GM12878 (cell line): ENCODE data around the gene ATP2A1. TPM values are rescaled to one million over a fixed set of nuclear protein-coding genes. Genes with fewer than 3 reads are reported as not detected.

Experiments used
- ATAC-seq: fragments of 200-7000 bp; cut with Tn5 transposase; 3 replicates; pipeline ENCODE4 v1.9.1; 2020; ENCODE audit warnings: mild to moderate bottlenecking, moderate library complexity
- BruUV-seq: library from RNA; stranded (reverse); fragments of 400-500 nt; replicated peaks from 2 replicates; lab custom pipeline; 2021; lab: Mats Ljungman, UMichigan
- CTCF ChIA-PET: fragments of 300-600 bp; sonication (Branson Sonifier 250); formaldehyde crosslinking; extraction: SDS; loops from one replicate; lab custom pipeline; 2021; ENCODE audit warnings: inconsistent platforms; lab: Yijun Ruan, JAX
- POLR2A ChIA-PET: fragments of 350-600 bp; formaldehyde crosslinking; extraction: SDS; loops from one replicate; lab custom pipeline; 2021; ENCODE audit warnings: inconsistent platforms; lab: Charles Lee
- RAD21 ChIA-PET: fragments of 300-600 bp; sonication (Branson Sonifier 250); formaldehyde crosslinking; loops from one replicate; lab custom pipeline; 2023; ENCODE audit warnings: antibody characterized with exemption; ENCODE audit not compliant: unreplicated experiment; lab: Charles Lee
- SMC1A ChIA-PET: fragments of 300-600 bp; sonication (Branson Sonifier 250); formaldehyde crosslinking; loops from one replicate; lab custom pipeline; 2023; ENCODE audit not compliant: unreplicated experiment, uncharacterized antibody; lab: Charles Lee
- DNase-seq: peaks from one replicate; pipeline ENCODE4 v3.0.0-alpha.2; 2011; ENCODE audit warnings: low read depth, low spot score
- FAIRE-seq: peaks from 3 replicates; lab custom pipeline; 2011; peaks lifted over from hg19 to GRCh38; lab: Jason Lieb, UNC
- H2AFZ ChIP-seq: 2 replicates; pipeline ENCODE4 v1.6.0; 2011; ENCODE audit warnings: low read depth, low read length, control low read depth; ENCODE audit not compliant: control insufficient read depth
- H3K27ac ChIP-seq: 2 replicates; pipeline ENCODE4 v1.5.1; 2011; ENCODE audit warnings: control low read depth; ENCODE audit not compliant: control insufficient read depth, insufficient read depth
- H3K27me3 ChIP-seq, 2 experiments: replicated peaks in 1 of 2; 2 replicates each; pipeline versions ENCODE4 v1.6.0 to v1.6.1; 2011; ENCODE audit warnings: low read length in 1 of 2; ENCODE audit not compliant: control insufficient read depth in 2 of 2, insufficient read depth in 2 of 2
- H3K36me3 ChIP-seq, 2 experiments: 2 replicates each; pipeline ENCODE4 v1.5.1; 2011; ENCODE audit warnings: low read length in 1 of 2; ENCODE audit not compliant: control insufficient read depth in 2 of 2, insufficient read depth in 2 of 2
- H3K4me1 ChIP-seq: 2 replicates; pipeline ENCODE4 v1.6.1; 2011; ENCODE audit warnings: mild to moderate bottlenecking, low read length, moderate library complexity, mixed read lengths; ENCODE audit not compliant: control insufficient read depth, insufficient read depth
- H3K4me2 ChIP-seq: 2 replicates; pipeline ENCODE4 v1.6.0; 2011; ENCODE audit warnings: control low read depth; ENCODE audit not compliant: control insufficient read depth, insufficient read depth
- H3K4me3 ChIP-seq: fragments of 200-600 bp; sonication (generic); 2 replicates; pipeline ENCODE4 v1.5.1; 2016
- H3K79me2 ChIP-seq: 2 replicates; pipeline ENCODE4 v1.6.0; 2011; ENCODE audit warnings: low read length; ENCODE audit not compliant: control insufficient read depth, insufficient read depth
- H3K9ac ChIP-seq: 2 replicates; pipeline ENCODE4 v1.8.0; 2011; ENCODE audit warnings: low read length, control low read depth, mixed read lengths; ENCODE audit not compliant: control insufficient read depth, insufficient read depth
- H3K9me3 ChIP-seq: replicated peaks from 3 replicates; pipeline ENCODE4 v1.5.1; 2011; ENCODE audit warnings: mild to moderate bottlenecking, low read length; ENCODE audit not compliant: control insufficient read depth, insufficient read depth
- H4K20me1 ChIP-seq: 2 replicates; pipeline ENCODE4 v1.6.0; 2011; ENCODE audit not compliant: control insufficient read depth, insufficient read depth
- CEBPZ ChIP-seq: fragments of 150-350 bp; IDR thresholded peaks from 2 replicates; pipeline ENCODE4 v1.6.1; 2016; ENCODE audit warnings: low read depth, low read length
- CHD2 ChIP-seq: IDR thresholded peaks from 2 replicates; pipeline ENCODE4 v1.6.1; 2011; ENCODE audit warnings: low read depth, low read length, improper control_type of control experiment, borderline replicate concordance
- ETV6 ChIP-seq, 2 experiments: fragments of 450-650 bp in 1 of 2; IDR thresholded peaks in 1 of 2; conservative IDR thresholded peaks in 1 of 2; 2 replicates each; pipeline ENCODE4 v1.6.1; 2014; ENCODE audit warnings: antibody characterized with exemption in 1 of 2, borderline replicate concordance in 1 of 2, low read depth in 1 of 2, mild to moderate bottlenecking in 1 of 2, moderate library complexity in 1 of 2
- FOS ChIP-seq: IDR thresholded peaks from 3 replicates; pipeline ENCODE4 v1.6.1; 2011; ENCODE audit warnings: borderline replicate concordance; ENCODE audit not compliant: insufficient read length; ENCODE audit errors: extremely low read depth
- MYB ChIP-seq: fragments of 150-350 bp; IDR thresholded peaks from 2 replicates; pipeline ENCODE4 v1.6.1; 2014; ENCODE audit warnings: mild to moderate bottlenecking, low read depth, low read length, borderline replicate concordance
- NFXL1 ChIP-seq: fragments of 450-650 bp; IDR thresholded peaks from 2 replicates; pipeline ENCODE4 v1.6.1; 2017; ENCODE audit warnings: antibody characterized with exemption, mild to moderate bottlenecking, borderline replicate concordance
- NFYA ChIP-seq: IDR thresholded peaks from 2 replicates; pipeline ENCODE4 v1.6.1; 2011; ENCODE audit warnings: low read depth, mild to moderate bottlenecking, low read length, improper control_type of control experiment, borderline replicate concordance
- RUNX3 ChIP-seq: IDR thresholded peaks from 2 replicates; pipeline ENCODE4 v1.6.1; 2012; ENCODE audit warnings: low read length, inconsistent platforms
- WGBS: methylation state at CpG from one replicate; pipeline ENCODE4 v1.1.6; 2016; ENCODE audit warnings: low lambda C conversion rate; ENCODE audit not compliant: insufficient replicate concordance, insufficient coverage; ENCODE audit errors: missing lambda C conversion rate; 5-methylcytosine and 5-hydroxymethylcytosine counted together
- in situ Hi-C: fragments of 300-500 bp; cut with MboI; formaldehyde crosslinking; loops from 9 replicates; pipeline ENCODE4 v1.14.3; 2018; ENCODE audit warnings: mixed read lengths
- intact Hi-C: fragments of 100-400 bp; cut with micrococcal nuclease; formaldehyde crosslinking; loops from one replicate; pipeline ENCODE4 v1.14.2; 2022; ENCODE audit not compliant: unreplicated experiment
- polyA plus RNA-seq, 11 experiments: library from polyadenylated mRNA; depleted of rRNA in 4 of 11; unstranded in 6 of 11; stranded (reverse) in 5 of 11; fragments of >200 nt; fragmentation: Nextera tagmentation in 4 of 11; fragmentation: Illumina TruSeq in 1 of 11; extraction: Ambion mirVana in 4 of 11; extraction: Trizol in 1 of 11; gene quantifications; 1 replicate in 1 of 11; 2 replicates in 10 of 11; pipeline versions ENCODE4 v1.2.1 to v1.2.3, GENCODE V29; 2011 to 2016; ENCODE audit warnings: inconsistent platforms in 2 of 11, missing spikeins in 2 of 11, low read depth in 1 of 11
- total RNA-seq, 4 experiments: library from RNA; depleted of rRNA in 3 of 4; stranded (reverse); fragments of >200 nt in 3 of 4; fragmentation: Illumina TruSeq in 1 of 4; extraction: Trizol in 1 of 4; gene quantifications; 2 replicates each; pipeline versions ENCODE4 v1.2.1 to v1.2.3, GENCODE V29; 2013 to 2021

Gene ATP2A1
- total and polyA plus RNA-seq, 10 of the 15 experiments (the other 5 are each of a cell fraction or from before 2014, with no cell fraction given), result 0.13 to 1.7 (median 0.88) TPM

GRCh38 chr16:28891964-28892890, 13.9 kb downstream of the ATP2A1 start:
- FAIRE-seq, result no peak
- H3K4me2 ChIP-seq, result no peak overlapping the region
- ChIA-PET CTCF (interaction anchor here (1.0 kb wide), 1 partner anchor 53 kb away, joined by 4 read pairs; no protein-coding TSS in a partner anchor), SMC1A (interaction anchor here (1.2 to 1.9 kb wide), 2 partner anchors 13 to 53 kb away, joined by 3 to 5 read pairs; no protein-coding TSS in a partner anchor)
- no peak overlapping the region for H3K27ac ChIP-seq
- H3K9ac ChIP-seq, result no peak overlapping the region
- H2AFZ ChIP-seq, result no peak overlapping the region
- intact Hi-C loops, result no loop called here
- H3K4me1 ChIP-seq, result no peaks in the 10 kb centered on the region; the same call in 1 of the 2 replicates
- TF ChIP-seq NFYA (no peak), CHD2 (no peak), ETV6 (conservative IDR thresholded peaks at IDR 0.05 in 1 of 2, IDR thresholded peaks at IDR 0.05 in 1 of 2; ENCODE audit: borderline replicate concordance in 1 of 2, low read depth in 1 of 2) (no peak), RUNX3 (no peak), FOS (no peak), NFXL1 (no peak), CEBPZ (no peak), MYB (no peak)
- TF ChIP-seq, all 136 proteins: peak for 0
- ATAC-seq (no peak), DNase-seq (no peak)
- BruUV-seq, result no TSS peak
- WGBS, result 71% methylated on average over 14 of the region's 14 CpGs
- Histone ChIP-seq H3K79me2 (no peaks in the 10 kb centered on the region), H3K36me3 (no peaks in the 10 kb centered on the region), H3K4me3 (no peak overlapping the region), H3K27me3 (no peaks in the 10 kb centered on the region), H4K20me1 (no peaks in the 10 kb centered on the region), H3K9me3 (no peaks in the 10 kb centered on the region)
- RAD21 ChIA-PET, result no interaction called here
- in situ Hi-C loops, result no loop called here
- POLR2A ChIA-PET, result no interaction called here
